HCT116 (cell line): ENCODE measurements around the gene STEAP4. TPM values are rescaled to one million over a fixed set of nuclear protein-coding genes. Genes with fewer than 3 reads are reported as not detected.

Experiments used
- ATAC-seq: fragments of 200-7000 bp; cut with Tn5 transposase; 2 replicates; pipeline ENCODE4 v1.9.1; 2020; ENCODE audit warnings: mild to moderate bottlenecking, moderate library complexity
- BruUV-seq: library from RNA; stranded (reverse); fragments of 400-500 nt; replicated peaks from 2 replicates; lab custom pipeline; 2021; lab: Mats Ljungman, UMichigan
- CTCF ChIA-PET: fragments of 300-600 bp; sonication (Branson Sonifier 250); formaldehyde crosslinking; loops from one replicate; lab custom pipeline; 2021; ENCODE audit warnings: antibody characterized with exemption; lab: Charles Lee
- POLR2A ChIA-PET: fragments of 300-600, 350-600 bp; sonication (Branson Sonifier 250); formaldehyde crosslinking; loops from one replicate; lab custom pipeline; 2021; ENCODE audit warnings: antibody characterized with exemption; lab: Charles Lee
- RAD21 ChIA-PET, 2 experiments: fragments of 300-600 bp; sonication (Branson Sonifier 250); formaldehyde crosslinking; loops; one replicate each; lab custom pipeline; 2023; ENCODE audit warnings: low total read pairs in 2 of 2; ENCODE audit not compliant: uncharacterized antibody in 2 of 2, unreplicated experiment in 2 of 2, low non-redundant PET in 1 of 2; lab: Charles Lee
- DNase-seq: peaks from one replicate; pipeline ENCODE4 v3.0.0-alpha.2; 2010; ENCODE audit warnings: low read depth, low spot score
- H2AFZ ChIP-seq: fragments of 200-600 bp; shearing (Covaris generic), sonication (generic); 2 replicates; pipeline ENCODE4 v1.6.1; 2017; ENCODE audit warnings: low read depth, mixed run types, mixed read lengths, antibody characterized with exemption, low read length; ENCODE audit not compliant: poor library complexity, severe bottlenecking
- H3K27ac ChIP-seq: 2 replicates; pipeline ENCODE4 v1.5.1; 2012; ENCODE audit warnings: low read depth, low read length
- H3K27me3 ChIP-seq: fragments of 200-600 bp; sonication (generic); 2 replicates; pipeline ENCODE4 v1.6.1; 2016; ENCODE audit warnings: mixed run types, low read length, mixed read lengths; ENCODE audit not compliant: insufficient read depth
- H3K36me3 ChIP-seq, 2 experiments: fragments of 200-500 bp in 1 of 2; fragments of 200-600 bp in 1 of 2; sonication (Bioruptor generic) in 1 of 2; sonication (generic) in 1 of 2; 2 replicates each; pipeline versions ENCODE4 v1.5.1 to v1.6.1; 2014 to 2016; ENCODE audit warnings: low read length in 2 of 2, inconsistent platforms in 1 of 2, mixed read lengths in 1 of 2, mixed run types in 1 of 2; ENCODE audit not compliant: insufficient read depth in 2 of 2, control insufficient read depth in 1 of 2
- H3K4me1 ChIP-seq, 2 experiments: fragments of 200-600 bp in 1 of 2; sonication (generic) in 1 of 2; 2 replicates each; pipeline versions ENCODE4 v1.5.1 to v1.6.1; 2012 to 2017; ENCODE audit warnings: low read length in 2 of 2, inconsistent platforms in 1 of 2, mild to moderate bottlenecking in 1 of 2, mixed read lengths in 1 of 2, mixed run types in 1 of 2, moderate library complexity in 1 of 2; ENCODE audit not compliant: insufficient read depth in 2 of 2, control insufficient read depth in 1 of 2
- H3K4me2 ChIP-seq: fragments of 200-600 bp; sonication (generic); 2 replicates; pipeline ENCODE4 v1.6.1; 2017; ENCODE audit warnings: mixed run types, low read length, mixed read lengths
- H3K4me3 ChIP-seq, 2 experiments: fragments of 200-600 bp in 1 of 2; sonication (generic) in 1 of 2; replicated peaks in 1 of 2; 2 replicates each; pipeline ENCODE4 v1.5.1; 2011 to 2016; ENCODE audit warnings: low read length in 2 of 2, control low read depth in 1 of 2, low read depth in 1 of 2, mild to moderate bottlenecking in 1 of 2, mixed read lengths in 1 of 2, mixed run types in 1 of 2
- H3K79me2 ChIP-seq: fragments of 200-600 bp; sonication (generic); 2 replicates; pipeline ENCODE4 v1.6.1; 2017; ENCODE audit warnings: mild to moderate bottlenecking, mixed run types, low read length, moderate library complexity, mixed read lengths; ENCODE audit not compliant: insufficient read depth
- H3K9ac ChIP-seq: fragments of 200-600 bp; sonication (generic); 2 replicates; pipeline ENCODE4 v1.6.1; 2016; ENCODE audit warnings: low read length, mixed read lengths
- H3K9me2 ChIP-seq: fragments of 200-600 bp; sonication (generic), shearing (Covaris generic); 2 replicates; pipeline ENCODE4 v1.6.1; 2017; ENCODE audit warnings: mixed run types, mild to moderate bottlenecking, moderate library complexity; ENCODE audit not compliant: insufficient read depth
- H3K9me3 ChIP-seq, 2 experiments: fragments of 200-500 bp in 1 of 2; fragments of 200-600 bp in 1 of 2; sonication (Bioruptor generic) in 1 of 2; sonication (generic) in 1 of 2; 2 replicates each; pipeline ENCODE4 v1.6.1; 2014 to 2017; ENCODE audit warnings: low read length in 2 of 2, mixed read lengths in 2 of 2, inconsistent platforms in 1 of 2, low read depth in 1 of 2, mild to moderate bottlenecking in 1 of 2, mixed run types in 1 of 2, moderate library complexity in 1 of 2; ENCODE audit not compliant: control insufficient read depth in 1 of 2, insufficient read depth in 1 of 2
- H4K20me1 ChIP-seq: fragments of 200-600 bp; sonication (generic), shearing (Covaris generic); 2 replicates; pipeline ENCODE4 v1.6.1; 2017; ENCODE audit warnings: mixed run types, mild to moderate bottlenecking, moderate library complexity; ENCODE audit not compliant: insufficient read depth
- ATF3 ChIP-seq: IDR thresholded peaks from 2 replicates; pipeline ENCODE4 v1.6.1; 2012
- CBX3 ChIP-seq: IDR thresholded peaks from 2 replicates; pipeline ENCODE4 v1.6.1; 2012; ENCODE audit warnings: low read depth
- CEBPB ChIP-seq: IDR thresholded peaks from 2 replicates; pipeline ENCODE4 v1.6.1; 2012; ENCODE audit warnings: low read depth
- CTCF ChIP-seq, 3 experiments: fragments of 200-600 bp in 1 of 3; sonication (generic) in 1 of 3; IDR thresholded peaks in 2 of 3; conservative IDR thresholded peaks in 1 of 3; 2 replicates each; pipeline ENCODE4 v1.5.1; 2012 to 2017; ENCODE audit warnings: low read depth in 2 of 3, low read length in 2 of 3, antibody characterized with exemption in 1 of 3, borderline replicate concordance in 1 of 3, control low read depth in 1 of 3, mild to moderate bottlenecking in 1 of 3, mixed read lengths in 1 of 3, mixed run types in 1 of 3, moderate library complexity in 1 of 3; ENCODE audit not compliant: insufficient read depth in 1 of 3
- ELF1 ChIP-seq: IDR thresholded peaks from 2 replicates; pipeline ENCODE4 v1.6.1; 2012; ENCODE audit warnings: low read depth, borderline replicate concordance
- EZH2 ChIP-seq: fragments of 200-600 bp; sonication (generic); IDR thresholded peaks from 2 replicates; pipeline ENCODE4 v1.6.1; 2017; ENCODE audit warnings: antibody characterized with exemption, mixed run types
- EZH2phosphoT487 ChIP-seq: fragments of 200-600 bp; IDR thresholded peaks from 2 replicates; pipeline ENCODE4 v1.6.1; 2018; ENCODE audit warnings: antibody characterized with exemption, borderline replicate concordance
- FOSL1 ChIP-seq: IDR thresholded peaks from 2 replicates; pipeline ENCODE4 v1.6.1; 2012; ENCODE audit warnings: low read depth
- JUND ChIP-seq: IDR thresholded peaks from 2 replicates; pipeline ENCODE4 v1.6.1; 2012
- REST ChIP-seq: IDR thresholded peaks from 2 replicates; pipeline ENCODE4 v1.6.1; 2012; ENCODE audit warnings: low read depth
- SIN3A ChIP-seq: IDR thresholded peaks from 2 replicates; pipeline ENCODE4 v1.6.1; 2012; ENCODE audit warnings: low read depth
- SP1 ChIP-seq: IDR thresholded peaks from 2 replicates; pipeline ENCODE4 v1.6.1; 2012; ENCODE audit warnings: low read depth
- SRF ChIP-seq: IDR thresholded peaks from 2 replicates; pipeline ENCODE4 v1.6.1; 2012; ENCODE audit warnings: low read depth
- TCF7L2 ChIP-seq: IDR thresholded peaks from 2 replicates; pipeline ENCODE4 v1.7.0; 2011; ENCODE audit warnings: borderline replicate concordance, inconsistent platforms; ENCODE audit not compliant: insufficient read depth, insufficient read length; ENCODE audit errors: extremely low read depth
- ZFX ChIP-seq: fragments of 450-650 bp; IDR thresholded peaks from 2 replicates; pipeline ENCODE4 v1.6.1; 2017
- intact Hi-C: fragments of 100-400 bp; cut with micrococcal nuclease; formaldehyde crosslinking; loops from 2 replicates; pipeline ENCODE4 v1.10.0; 2022
- total RNA-seq: library from RNA; stranded (reverse); gene quantifications from one replicate; pipeline ENCODE4 v1.2.1, GENCODE V29; 2021; ENCODE audit not compliant: unreplicated experiment

The STEAP4 gene
- total RNA-seq, 1 experiment from 2014 or later: 0.15 TPM

GRCh38 chr7:88307412-88307811 is 718 bp upstream of the STEAP4 start (continued):
- TF ChIP-seq SRF: no peak
- no peak for TF ChIP-seq EZH2
- TF ChIP-seq CTCF (IDR thresholded peaks at IDR 0.05 in 2 of 3, conservative IDR thresholded peaks at IDR 0.05 in 1 of 3; ENCODE audit: borderline replicate concordance in 1 of 3, insufficient read depth in 1 of 3, low read depth in 2 of 3, low read length in 2 of 3): no peak

- H4K20me1 ChIP-seq: no peaks in the 10 kb centered on the region
- H2AFZ ChIP-seq: no peak overlapping the region
- no peaks in the 10 kb centered on the region for H3K9me3 ChIP-seq
- H3K9me2 ChIP-seq: no peaks in the 10 kb centered on the region
- no peak overlapping the region for H3K4me3 ChIP-seq
- ChIA-PET POLR2A (no interaction called here), CTCF (no interaction called here), RAD21 (no interaction called here)
- no peak overlapping the region for H3K27ac ChIP-seq
- H3K4me1 ChIP-seq: peaks cover 0 to 8% of the 10 kb centered on the region in 2 experiments; a peak in 1 of 4 replicates
- TF ChIP-seq EZH2phosphoT487 (no peak), CEBPB (no peak)
- H3K27me3 ChIP-seq: no peaks in the 10 kb centered on the region
- no peak overlapping the region for H3K4me2 ChIP-seq
- H3K36me3 ChIP-seq: no peaks in the 10 kb centered on the region
- BruUV-seq: no TSS peak
- DNase-seq (no peak), ATAC-seq (no peak)
- H3K79me2 ChIP-seq: no peaks in the 10 kb centered on the region
- intact Hi-C loops: no loop called here
- H3K9ac ChIP-seq: no peak overlapping the region
Measured at GRCh38 chr7:88305044-88305443, 1.6 kb downstream of the STEAP4 start.

- Histone ChIP-seq H3K36me3 (no peaks in the 10 kb centered on the region), H3K4me3 (no peak overlapping the region), H3K9ac (no peak overlapping the region), H3K9me2 (no peaks in the 10 kb centered on the region), H2AFZ (no peak overlapping the region), H4K20me1 (no peaks in the 10 kb centered on the region), H3K79me2 (no peaks in the 10 kb centered on the region), H3K4me2 (no peak overlapping the region), H3K27me3 (no peaks in the 10 kb centered on the region), H3K4me1 (peaks cover 0 to 8% of the 10 kb centered on the region in 2 experiments; a peak in 1 of 4 replicates), H3K27ac (no peak overlapping the region), H3K9me3 (no peaks in the 10 kb centered on the region)
- intact Hi-C loops: no loop called here
- no peak for ATAC-seq
- DNase-seq: no peak
- POLR2A ChIA-PET: no interaction called here
- RAD21 ChIA-PET: no interaction called here
- CTCF ChIA-PET: no interaction called here
- BruUV-seq: no TSS peak
- TF ChIP-seq EZH2phosphoT487 (no peak), ZFX (no peak), JUND (no peak), TCF7L2 (no peak), SIN3A (no peak), CEBPB (no peak), FOSL1 (no peak), SP1 (no peak), CBX3 (no peak), ATF3 (no peak), ELF1 (no peak), REST (no peak)
Measured at GRCh38 chr7:88302486-88302885, 4.2 kb downstream of the STEAP4 start.
